MG63 (cell line): Measurements from ENCODE around the gene CILP2. TPM values are rescaled to one million over a fixed set of nuclear protein-coding genes. Genes with fewer than 3 reads are reported as not detected.

Experiments
- DNase-seq: peaks from one replicate; pipeline ENCODE4 v3.0.0-alpha.2; 2020
- H3K27me3 ChIP-seq: fragments of 250-450 bp; sonication (Bioruptor Pico); 2 replicates; pipeline ENCODE4 v1.5.1; 2020; ENCODE audit warnings: mild to moderate bottlenecking, moderate library complexity
- H3K36me3 ChIP-seq: fragments of 250-450 bp; sonication (Bioruptor Pico); 2 replicates; pipeline ENCODE4 v1.5.1; 2020; ENCODE audit warnings: mild to moderate bottlenecking, moderate library complexity
- H3K4me3 ChIP-seq: fragments of 250-450 bp; sonication (Bioruptor Pico); 2 replicates; pipeline ENCODE4 v1.5.1; 2020; ENCODE audit warnings: mild to moderate bottlenecking, moderate library complexity
- H3K9me3 ChIP-seq: fragments of 250-450 bp; sonication (Bioruptor Pico); 2 replicates; pipeline ENCODE4 v1.5.1; 2020; ENCODE audit warnings: mild to moderate bottlenecking, moderate library complexity
- total RNA-seq: library from RNA; depleted of rRNA; stranded (reverse); fragments of >200 nt; shearing (Covaris generic); gene quantifications from 2 replicates; pipeline ENCODE4 v1.2.3, GENCODE V29; 2014; ENCODE audit warnings: low replicate concordance

Gene CILP2
- total RNA-seq, 1 experiment from 2014 or later, result 0.66 TPM

- no peak overlapping the region for H3K4me3 ChIP-seq
- no peak for DNase-seq
- no peaks in the 10 kb centered on the region for H3K27me3 ChIP-seq
Measured at GRCh38 chr19:19525611-19526380, 12.3 kb upstream of the CILP2 start.

GRCh38 chr19:19526581-19527370 lies 11.3 kb upstream of the CILP2 start:
- Histone ChIP-seq H3K27me3 (no peaks in the 10 kb centered on the region), H3K36me3 (peaks cover 66% of the 10 kb centered on the region), H3K9me3 (no peaks in the 10 kb centered on the region), H3K4me3 (no peak overlapping the region)
- DNase-seq, result no peak

More at GRCh38 chr19:19525611-19526380, 12.3 kb upstream of the CILP2 start:
- Histone ChIP-seq H3K36me3 (peaks cover 73% of the 10 kb centered on the region), H3K9me3 (no peaks in the 10 kb centered on the region)

- DNase-seq, result no peak
- Histone ChIP-seq H3K9me3 (no peaks in the 10 kb centered on the region), H3K27me3 (no peaks in the 10 kb centered on the region), H3K36me3 (peaks cover 67% of the 10 kb centered on the region), H3K4me3 (no peak overlapping the region)
Measured at GRCh38 chr19:19527371-19527656, 10.8 kb upstream of the CILP2 start.

- Histone ChIP-seq H3K4me3 (no peak overlapping the region), H3K36me3 (peaks cover 69% of the 10 kb centered on the region), H3K27me3 (no peaks in the 10 kb centered on the region), H3K9me3 (no peaks in the 10 kb centered on the region)
- DNase-seq, result no peak
Measured at GRCh38 chr19:19527674-19528625, 10.1 kb upstream of the CILP2 start.

GRCh38 chr19:19528721-19529490 lies 9.2 kb upstream of the CILP2 start, which contains the start of gene YJEFN3:
Gene YJEFN3 (plus strand): TSS chr19:19528911. CDS start chr19:19528933, 22 bp downstream.
- no peaks in the 10 kb centered on the region for H3K27me3 ChIP-seq
- peaks cover 65% of the 10 kb centered on the region for H3K36me3 ChIP-seq
- DNase-seq, result no peak
- no peaks in the 10 kb centered on the region for H3K9me3 ChIP-seq
- H3K4me3 ChIP-seq, result no peak within 1 kb of the TSS

GRCh38 chr19:19529783-19530422 lies 8.2 kb upstream of the CILP2 start:
- no peaks in the 10 kb centered on the region for H3K27me3 ChIP-seq
- H3K36me3 ChIP-seq, result peaks cover 55% of the 10 kb centered on the region
- H3K4me3 ChIP-seq, result no peak overlapping the region
- no peaks in the 10 kb centered on the region for H3K9me3 ChIP-seq
- no peak for DNase-seq

- Histone ChIP-seq H3K36me3 (peaks cover 51% of the 10 kb centered on the region), H3K4me3 (no peak overlapping the region), H3K9me3 (no peaks in the 10 kb centered on the region), H3K27me3 (no peaks in the 10 kb centered on the region)
- DNase-seq, result no peak
Measured at GRCh38 chr19:19530423-19530804, 7.7 kb upstream of the CILP2 start.

- H3K4me3 ChIP-seq, result no peak overlapping the region
- H3K9me3 ChIP-seq, result no peaks in the 10 kb centered on the region
- H3K27me3 ChIP-seq, result no peaks in the 10 kb centered on the region
- DNase-seq, result no peak
- peaks cover 49% of the 10 kb centered on the region for H3K36me3 ChIP-seq
Measured at GRCh38 chr19:19530889-19531288, 7.2 kb upstream of the CILP2 start.

- Histone ChIP-seq H3K36me3 (peaks cover 39% of the 10 kb centered on the region), H3K9me3 (no peaks in the 10 kb centered on the region), H3K4me3 (no peak overlapping the region), H3K27me3 (no peaks in the 10 kb centered on the region)
- DNase-seq, result peak; percentile 72
Measured at GRCh38 chr19:19531951-19532805, 5.9 kb upstream of the CILP2 start.

GRCh38 chr19:19532806-19533701 lies 5.0 kb upstream of the CILP2 start:
- peaks cover 30% of the 10 kb centered on the region for H3K36me3 ChIP-seq
- H3K27me3 ChIP-seq, result no peaks in the 10 kb centered on the region
- no peak overlapping the region for H3K4me3 ChIP-seq
- DNase-seq, result no peak
- H3K9me3 ChIP-seq, result no peaks in the 10 kb centered on the region

- Histone ChIP-seq H3K4me3 (no peak overlapping the region), H3K9me3 (no peaks in the 10 kb centered on the region), H3K27me3 (no peaks in the 10 kb centered on the region), H3K36me3 (peaks cover 25% of the 10 kb centered on the region)
- DNase-seq, result no peak
Measured at GRCh38 chr19:19533841-19534240, 4.2 kb upstream of the CILP2 start.

GRCh38 chr19:19534556-19535265 lies 3.4 kb upstream of the CILP2 start:
- no peaks in the 10 kb centered on the region for H3K27me3 ChIP-seq
- no peak for DNase-seq
- no peak overlapping the region for H3K4me3 ChIP-seq

GRCh38 chr19:19535311-19536191 lies 2.5 kb upstream of the CILP2 start:
- Histone ChIP-seq H3K36me3 (peaks cover 18% of the 10 kb centered on the region), H3K4me3 (no peak overlapping the region), H3K27me3 (no peaks in the 10 kb centered on the region), H3K9me3 (no peaks in the 10 kb centered on the region)
- DNase-seq, result no peak

More at GRCh38 chr19:19534556-19535265, 3.4 kb upstream of the CILP2 start:
- H3K9me3 ChIP-seq, result no peaks in the 10 kb centered on the region
- peaks cover 18% of the 10 kb centered on the region for H3K36me3 ChIP-seq
